Panc1 (cell line): ENCODE data around the gene DOCK1. TPM values are rescaled to one million over a fixed set of nuclear protein-coding genes. Genes with fewer than 3 reads are reported as not detected.

Experiments
- ATAC-seq: fragments of 200-7000 bp; cut with Tn5 transposase; 2 replicates; pipeline ENCODE4 v1.9.1; 2020; ENCODE audit warnings: mild to moderate bottlenecking, moderate library complexity
- BruUV-seq: library from RNA; stranded (reverse); fragments of 400-500 nt; replicated peaks from 2 replicates; lab custom pipeline; 2021; lab: Mats Ljungman, UMichigan
- CTCF ChIA-PET: fragments of 300-600 bp; sonication (Branson Sonifier 250); formaldehyde crosslinking; loops from one replicate; lab custom pipeline; 2022; ENCODE audit warnings: antibody characterized with exemption; lab: Charles Lee
- POLR2A ChIA-PET: fragments of 300-600 bp; sonication (Branson Sonifier 250); formaldehyde crosslinking; loops from one replicate; lab custom pipeline; 2022; ENCODE audit warnings: antibody characterized with exemption; lab: Charles Lee
- DNase-seq: peaks from one replicate; pipeline ENCODE4 v3.0.0-alpha.2; 2010; ENCODE audit warnings: low read depth, low spot score
- H3K27ac ChIP-seq: 2 replicates; pipeline ENCODE4 v1.5.1; 2011; ENCODE audit warnings: mild to moderate bottlenecking, low read length, inconsistent platforms
- H3K27me3 ChIP-seq: fragments of 200-500 bp; sonication (Bioruptor generic); 2 replicates; pipeline ENCODE4 v1.6.0; 2014; ENCODE audit warnings: low read length, inconsistent platforms; ENCODE audit not compliant: control insufficient read depth, insufficient read depth
- H3K36me3 ChIP-seq: fragments of 200-500 bp; sonication (Bioruptor generic); 2 replicates; pipeline ENCODE4 v1.5.1; 2014; ENCODE audit warnings: inconsistent platforms, mild to moderate bottlenecking, low read length, moderate library complexity; ENCODE audit not compliant: control insufficient read depth, insufficient read depth
- H3K4me1 ChIP-seq: 2 replicates; pipeline ENCODE4 v1.5.1; 2011; ENCODE audit warnings: inconsistent platforms, mild to moderate bottlenecking, low read length, moderate library complexity; ENCODE audit not compliant: control insufficient read depth, insufficient read depth
- H3K4me3 ChIP-seq, 2 experiments: 2 replicates each; pipeline ENCODE4 v1.5.1; 2011 to 2012; ENCODE audit warnings: low read depth in 2 of 2, low read length in 2 of 2, mild to moderate bottlenecking in 2 of 2, inconsistent platforms in 1 of 2, moderate library complexity in 1 of 2
- H3K9me3 ChIP-seq: fragments of 200-500 bp; sonication (Bioruptor generic); 2 replicates; pipeline ENCODE4 v1.5.1; 2014; ENCODE audit warnings: low read depth, mild to moderate bottlenecking, inconsistent platforms, low read length, moderate library complexity; ENCODE audit not compliant: control insufficient read depth, insufficient read depth
- CTCF ChIP-seq: fragments of 450-650 bp; IDR thresholded peaks from 2 replicates; pipeline ENCODE4 v1.5.1; 2017; ENCODE audit warnings: mild to moderate bottlenecking
- POLR2AphosphoS5 ChIP-seq: IDR thresholded peaks from 2 replicates; pipeline ENCODE4 v1.6.1; 2012; ENCODE audit warnings: mild to moderate bottlenecking, low read depth, low read length, moderate library complexity
- REST ChIP-seq, 2 experiments: IDR thresholded peaks; 2 replicates each; pipeline ENCODE4 v1.6.1; 2011 to 2012; ENCODE audit warnings: low read depth in 2 of 2, control low read depth in 1 of 2, low read length in 1 of 2, mild to moderate bottlenecking in 1 of 2, moderate library complexity in 1 of 2; ENCODE audit not compliant: insufficient read depth in 1 of 2
- SIN3A ChIP-seq: IDR thresholded peaks from 2 replicates; pipeline ENCODE4 v1.6.1; 2012; ENCODE audit warnings: low read depth, mild to moderate bottlenecking, low read length, moderate library complexity, borderline replicate concordance; ENCODE audit not compliant: insufficient read depth
- TCF7L2 ChIP-seq: IDR thresholded peaks from 2 replicates; pipeline ENCODE4 v1.6.1; 2011; ENCODE audit warnings: mild to moderate bottlenecking, low read depth, low read length, inconsistent platforms
- in situ Hi-C: cut with HindIII; loops from 2 replicates; pipeline ENCODE4 v1.10.0; 2016; ENCODE audit warnings: low sequenced_read_pairs, low pct_unique_long_range_greater_than_20kb
- intact Hi-C: fragments of 100-400 bp; cut with micrococcal nuclease; formaldehyde crosslinking; loops from one replicate; pipeline ENCODE4 v1.10.0; 2022; ENCODE audit not compliant: unreplicated experiment
- total RNA-seq: library from RNA; stranded (reverse); gene quantifications from one replicate; pipeline ENCODE4 v1.2.1, GENCODE V29; 2021; ENCODE audit not compliant: unreplicated experiment

DOCK1 gene
- total RNA-seq, 1 experiment from 2014 or later: 67.6 TPM

- TF ChIP-seq TCF7L2 (no peak), REST (IDR thresholded peaks at IDR 0.05; ENCODE audit: insufficient read depth in 1 of 2, low read depth in 2 of 2, low read length in 1 of 2) (no peak), CTCF (no peak), POLR2AphosphoS5 (no peak), SIN3A (no peak)
- Histone ChIP-seq H3K27me3 (no peaks in the 10 kb centered on the region), H3K9me3 (no peaks in the 10 kb centered on the region), H3K27ac (no peak overlapping the region), H3K4me1 (no peaks in the 10 kb centered on the region), H3K36me3 (no peaks in the 10 kb centered on the region), H3K4me3 (no peak overlapping the region)
- POLR2A ChIA-PET: no interaction called here
- in situ Hi-C loops: no loop called here
- ATAC-seq: no peak
- no peak for DNase-seq
- CTCF ChIA-PET: no interaction called here
- BruUV-seq: no TSS peak
- intact Hi-C loops: no loop called here
Observed at GRCh38 chr10:127431525-127431924, 526.3 kb downstream of the DOCK1 start.

GRCh38 chr10:127434006-127434405 lies 528.8 kb downstream of the DOCK1 start:
- DNase-seq: no peak
- CTCF ChIA-PET: no interaction called here
- TF ChIP-seq SIN3A: no peak
- TF ChIP-seq POLR2AphosphoS5: no peak
- TF ChIP-seq REST (IDR thresholded peaks at IDR 0.05; ENCODE audit: insufficient read depth in 1 of 2, low read depth in 2 of 2, low read length in 1 of 2): no peak
- no peak for TF ChIP-seq TCF7L2
- no peak for TF ChIP-seq CTCF
- H3K4me1 ChIP-seq: no peaks in the 10 kb centered on the region
- BruUV-seq: no TSS peak
- H3K27me3 ChIP-seq: no peaks in the 10 kb centered on the region
- intact Hi-C loops: no loop called here
- H3K27ac ChIP-seq: no peak overlapping the region
- no peak for ATAC-seq
- no peaks in the 10 kb centered on the region for H3K36me3 ChIP-seq
- H3K4me3 ChIP-seq: no peak overlapping the region
- in situ Hi-C loops: no loop called here
- no peaks in the 10 kb centered on the region for H3K9me3 ChIP-seq
- POLR2A ChIA-PET: no interaction called here
